ENCODE results near the gene MUTYH.
"Not testable (repeated sequence)": the region's sequence is repeated elsewhere in the genome, so short reads cannot be mapped to it uniquely, and the experiment has no call there.

MUTYH gene

GRCh38 chr1:45317166-45317565 lies 23.1 kb downstream of the MUTYH start:
- no peak for DNase-seq

- no peak for DNase-seq
Observed at GRCh38 chr1:45314266-45314665, 26.0 kb downstream of the MUTYH start.

GRCh38 chr1:45306905-45307304 lies 33.3 kb downstream of the MUTYH start:
- no peak for DNase-seq

DNA sequence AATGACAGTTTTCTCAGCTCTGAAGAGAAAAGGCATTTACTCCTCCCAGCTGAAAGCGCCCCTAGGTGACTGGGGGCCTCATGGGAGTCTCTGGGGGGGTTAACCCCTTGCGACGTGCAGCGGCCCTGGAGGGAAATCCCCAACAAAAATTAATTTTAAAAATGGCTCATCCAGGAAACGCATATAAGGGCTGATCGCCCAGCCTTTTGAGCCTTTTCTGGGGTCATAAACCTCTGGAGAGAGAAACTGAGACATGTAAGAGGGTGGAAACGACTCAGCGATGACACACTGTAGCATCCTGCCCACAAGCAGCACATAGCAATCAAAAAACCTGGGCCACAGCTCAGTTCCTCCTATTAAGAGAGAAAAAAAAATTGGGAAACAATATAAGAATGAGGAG lies 33.9 kb downstream of the MUTYH start:
- DNase-seq = no peak

- no peak for DNase-seq
Observed at GRCh38 chr1:45305231-45305630, 35.0 kb downstream of the MUTYH start.

DNA sequence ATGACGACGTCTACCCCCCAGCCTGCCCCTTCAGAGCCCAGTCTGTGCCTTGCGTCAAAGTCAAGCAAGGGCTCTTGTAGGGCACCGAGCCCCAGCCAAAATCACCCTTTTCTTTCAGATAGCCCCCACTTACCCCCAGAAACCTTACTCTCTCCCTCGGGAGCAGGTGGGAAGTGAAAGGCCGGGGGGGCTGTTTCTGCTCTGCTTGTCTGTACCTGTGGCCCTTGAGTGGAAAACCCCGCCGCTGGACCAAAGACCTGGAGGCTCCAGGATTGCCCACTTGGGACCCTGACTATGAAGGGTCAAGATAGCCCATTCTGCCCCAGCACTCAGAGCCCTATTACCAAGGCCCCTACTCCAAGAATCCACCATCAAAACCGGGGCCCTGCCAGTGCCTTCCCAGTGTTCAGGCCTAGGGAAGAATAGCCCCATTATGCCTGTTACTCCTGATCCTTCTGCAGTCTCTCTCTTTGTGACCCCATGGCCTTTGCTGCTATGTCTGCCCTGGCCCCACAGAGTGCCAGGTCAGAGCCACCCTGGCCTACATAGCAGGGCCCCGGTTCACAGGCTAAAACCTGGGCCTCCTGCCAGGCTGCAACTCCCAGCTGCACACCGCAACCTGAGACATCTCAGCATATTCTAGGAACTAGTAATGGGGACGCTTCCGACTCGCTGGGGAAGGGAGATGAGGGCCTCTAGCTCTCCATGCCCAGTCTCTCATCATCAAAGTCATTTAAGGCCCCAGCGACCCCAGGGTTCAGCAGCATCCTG lies 35.7 kb downstream of the MUTYH start:
- no peak for DNase-seq

DNA sequence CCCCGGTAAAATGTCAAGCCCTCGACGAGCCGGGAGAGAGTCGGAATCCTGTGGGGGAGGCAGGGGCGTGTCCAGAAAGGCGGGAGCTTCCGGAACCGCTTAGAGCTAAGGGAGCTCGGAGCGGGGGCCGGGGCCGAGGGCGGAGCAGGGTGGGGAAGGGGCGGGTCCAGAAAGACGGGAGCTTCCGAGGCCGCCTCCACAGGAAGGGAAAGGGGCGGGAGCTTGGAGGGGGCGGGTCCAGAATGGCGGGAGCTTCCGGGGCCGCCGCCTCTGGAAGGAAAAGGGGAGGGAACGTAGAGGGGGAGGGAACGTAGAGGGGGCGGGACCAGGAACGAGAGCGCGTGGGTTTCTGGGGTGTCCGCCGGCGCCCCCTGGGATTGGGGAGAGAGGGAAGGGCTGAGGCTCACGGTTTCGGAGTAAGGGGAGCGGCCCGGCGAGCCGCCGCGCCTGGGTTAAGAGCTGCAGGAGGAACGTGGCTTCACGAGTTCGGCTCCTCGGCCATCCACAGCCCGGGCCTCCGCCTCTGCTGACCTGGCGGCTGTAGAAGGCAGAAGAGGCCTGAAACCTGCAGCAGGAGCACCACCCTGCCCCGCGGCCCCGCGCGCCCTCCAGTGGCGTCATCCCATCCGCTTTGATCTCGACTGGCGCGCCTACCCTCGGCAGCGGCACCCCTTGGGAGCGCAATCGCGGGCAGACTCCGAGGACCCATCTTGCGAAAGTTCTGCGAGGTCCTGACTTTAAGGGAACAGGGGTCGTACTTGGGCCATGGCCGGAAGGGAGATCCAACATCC lies 36.5 kb downstream of the MUTYH start:
- peak; percentile 98 for DNase-seq

- no peak for DNase-seq
Observed at GRCh38 chr1:45302505-45303150, 37.6 kb downstream of the MUTYH start.

GRCh38 chr1:45300669-45300997 lies 39.6 kb downstream of the MUTYH start:
- DNase-seq = no peak

GRCh38 chr1:45299981-45300668 lies 40.1 kb downstream of the MUTYH start:
- peak; percentile 71 for DNase-seq

DNA sequence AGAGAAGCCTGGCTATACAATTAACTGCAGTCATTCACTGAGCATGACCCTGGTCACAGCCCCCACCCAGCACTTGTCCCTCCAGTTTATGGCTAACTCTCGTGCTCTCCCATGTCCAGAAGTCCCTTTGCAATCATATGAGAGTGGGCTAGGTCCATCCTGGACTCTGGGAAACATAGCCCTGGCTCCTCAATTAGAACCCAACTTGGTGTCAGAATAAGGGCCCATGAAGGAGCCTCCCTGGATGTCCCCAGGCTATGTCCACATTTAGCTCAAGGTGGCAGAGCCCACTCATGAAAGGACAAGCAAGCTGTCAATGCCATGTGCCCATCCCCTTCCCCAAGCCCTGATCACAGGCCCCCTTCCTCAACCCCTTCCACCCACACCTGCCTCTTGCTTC lies 40.9 kb downstream of the MUTYH start:
- no peak for DNase-seq

GRCh38 chr1:45297666-45298356 lies 42.4 kb downstream of the MUTYH start:
- DNase-seq = no peak

DNA sequence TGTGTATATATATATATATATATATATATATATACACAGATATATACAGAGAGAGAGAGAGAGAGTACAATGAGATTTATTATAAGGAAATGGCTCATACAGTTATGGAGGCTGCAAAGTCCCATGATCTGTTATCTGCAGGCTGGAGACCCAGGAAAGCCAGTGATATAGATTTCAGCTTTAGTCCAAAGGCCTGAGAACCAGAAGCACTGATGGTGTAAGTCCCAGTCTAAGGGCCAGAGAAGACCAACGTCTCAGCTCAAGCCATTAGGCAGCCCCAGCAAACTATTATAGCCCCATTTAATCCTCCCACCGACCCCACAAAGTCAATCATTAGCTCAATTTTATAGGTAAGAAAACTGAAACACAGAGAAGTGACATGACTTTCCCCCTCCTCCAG lies 48.5 kb downstream of the MUTYH start:
- DNase-seq = no peak

DNA sequence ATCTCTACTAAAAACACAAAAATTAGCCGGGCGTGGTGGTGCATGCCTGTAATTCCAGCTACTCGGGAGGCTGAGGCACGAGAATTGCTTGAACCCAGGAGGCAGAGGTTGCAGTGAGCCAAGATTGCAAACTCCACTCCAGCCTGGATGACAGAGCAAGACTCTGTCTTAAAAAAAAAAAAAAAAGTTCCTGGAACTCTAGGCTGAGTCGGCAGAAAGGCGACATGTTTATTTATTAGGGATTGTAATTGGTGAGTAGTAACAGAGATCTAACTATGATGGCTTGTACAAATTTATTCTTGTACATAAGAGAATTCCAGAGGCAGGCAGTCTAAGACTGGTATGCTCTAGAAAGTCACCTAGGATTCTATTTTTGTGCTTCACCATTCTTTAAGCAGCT lies 49.2 kb downstream of the MUTYH start:
- not testable (repeated sequence) for DNase-seq

GRCh38 chr1:45286521-45286920 lies 53.7 kb downstream of the MUTYH start:
- DNase-seq = not testable (repeated sequence)

DNA sequence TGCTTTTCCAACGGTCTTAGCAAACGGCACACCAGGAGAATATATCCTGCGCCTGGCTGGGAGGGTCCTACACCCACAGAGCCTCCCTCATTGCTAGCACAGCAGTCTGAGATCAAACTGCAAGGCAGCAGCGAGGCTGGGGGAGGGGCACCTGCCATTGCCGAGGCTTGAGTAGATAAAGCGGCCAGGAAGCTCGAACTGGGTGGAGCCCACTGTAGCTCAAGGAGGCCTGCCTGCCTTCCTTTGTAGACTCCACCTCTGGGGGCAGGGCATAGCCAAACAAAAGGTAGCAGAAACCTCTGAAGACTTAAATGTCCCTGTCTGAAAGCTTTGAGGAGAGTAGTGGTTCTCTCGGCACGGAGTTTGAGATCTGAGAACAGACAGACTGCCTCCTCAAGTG lies 55.4 kb downstream of the MUTYH start:
- DNase-seq = not testable (repeated sequence)

GRCh38 chr1:45282351-45282750 lies 57.9 kb downstream of the MUTYH start:
- DNase-seq = no peak

Data from NCI-H345 (cell line).